ENCODE data around the gene SLC44A5. TPM values are rescaled to one million over a fixed set of nuclear protein-coding genes. Genes with fewer than 3 reads are reported as not detected.

Gene SLC44A5
- total RNA-seq, 4 donors from 2014 or later, result 0.11 to 2.0 (median 0.87) TPM

- H3K4me1 ChIP-seq, result no peaks in the 10 kb centered on the region
- TF ChIP-seq CTCF (IDR thresholded peaks at IDR 0.05) (no peak), POLR2A (IDR thresholded peaks at IDR 0.05) (no peak)
- DNase-seq, result no peak
- H3K27me3 ChIP-seq, result no peaks in the 10 kb centered on the region
- intact Hi-C loops (cut with DNase I), result no loop called here
- H3K9me3 ChIP-seq, result no peaks in the 10 kb centered on the region
- no peak overlapping the region for H3K4me3 ChIP-seq (replicated peaks in 1 of 3)
- no peaks in the 10 kb centered on the region for H3K36me3 ChIP-seq
- no peak overlapping the region for H3K27ac ChIP-seq
These were observed 82.9 kb downstream of the SLC44A5 start for GRCh38 chr1:75528001-75528400.

GRCh38 chr1:75522389-75522788, 88.5 kb downstream of the SLC44A5 start:
- intact Hi-C loops (cut with DNase I), result no loop called here
- DNase-seq, result no peak
- Histone ChIP-seq H3K4me1 (no peaks in the 10 kb centered on the region), H3K4me3 (replicated peaks in 1 of 3) (no peak overlapping the region), H3K27me3 (no peaks in the 10 kb centered on the region), H3K36me3 (no peaks in the 10 kb centered on the region), H3K9me3 (no peaks in the 10 kb centered on the region), H3K27ac (no peak overlapping the region)
- 55 to 59% methylated on average over 3 of the region's 3 CpGs for WGBS, 2 donors
- TF ChIP-seq CTCF (IDR thresholded peaks at IDR 0.05) (no peak), POLR2A (IDR thresholded peaks at IDR 0.05) (no peak)

GRCh38 chr1:75521658-75522057, 89.3 kb downstream of the SLC44A5 start:
- no peak overlapping the region for H3K27ac ChIP-seq
- no peaks in the 10 kb centered on the region for H3K27me3 ChIP-seq
- TF ChIP-seq POLR2A (IDR thresholded peaks at IDR 0.05), result no peak
- TF ChIP-seq CTCF (IDR thresholded peaks at IDR 0.05), result no peak
- WGBS, 2 donors, result 60 to 64% methylated on average over 3 of the region's 3 CpGs
- no peaks in the 10 kb centered on the region for H3K9me3 ChIP-seq
- no peak for DNase-seq
- intact Hi-C loops (cut with DNase I), result no loop called here
- no peak overlapping the region for H3K4me3 ChIP-seq (replicated peaks in 1 of 3)
- no peaks in the 10 kb centered on the region for H3K4me1 ChIP-seq
- H3K36me3 ChIP-seq, result no peaks in the 10 kb centered on the region

GRCh38 chr1:75520862-75521475, 89.9 kb downstream of the SLC44A5 start:
- DNase-seq, result no peak
- Histone ChIP-seq H3K4me3 (replicated peaks in 1 of 3) (no peak overlapping the region), H3K9me3 (no peaks in the 10 kb centered on the region), H3K4me1 (no peaks in the 10 kb centered on the region), H3K36me3 (no peaks in the 10 kb centered on the region), H3K27ac (no peak overlapping the region), H3K27me3 (no peaks in the 10 kb centered on the region)
- intact Hi-C loops (cut with DNase I), result no loop called here
- 69 to 77% methylated on average over 4 of the region's 4 CpGs for WGBS, 2 donors
- TF ChIP-seq POLR2A (IDR thresholded peaks at IDR 0.05) (no peak), CTCF (IDR thresholded peaks at IDR 0.05) (no peak)

- no peak overlapping the region for H3K4me3 ChIP-seq (replicated peaks in 1 of 3)
- no peak for TF ChIP-seq CTCF (IDR thresholded peaks at IDR 0.05)
- no peak for TF ChIP-seq POLR2A (IDR thresholded peaks at IDR 0.05)
- H3K36me3 ChIP-seq, result no peaks in the 10 kb centered on the region
- no peaks in the 10 kb centered on the region for H3K9me3 ChIP-seq
- no peaks in the 10 kb centered on the region for H3K4me1 ChIP-seq
- H3K27ac ChIP-seq, result no peak overlapping the region
- no peak for DNase-seq
- no peaks in the 10 kb centered on the region for H3K27me3 ChIP-seq
- intact Hi-C loops (cut with DNase I), result no loop called here
- WGBS, 2 donors, result 71 to 74% methylated on average over 1 of the region's 1 CpG
These were observed 91.1 kb downstream of the SLC44A5 start for GRCh38 chr1:75519651-75520427.

Measured in thyroid gland (tissue), 4 donors.